LoVo (cell line): ENCODE data around the gene SH3BP1.
"Not testable (repeated sequence)": the region's sequence is repeated elsewhere in the genome, so short reads cannot be mapped to it uniquely, and the experiment has no call there.

ENCODE experiments used
- DNase-seq: peaks from one replicate; pipeline ENCODE4 v3.0.0-alpha.2; 2016; ENCODE audit warnings: low spot score

SH3BP1 gene, protein sequence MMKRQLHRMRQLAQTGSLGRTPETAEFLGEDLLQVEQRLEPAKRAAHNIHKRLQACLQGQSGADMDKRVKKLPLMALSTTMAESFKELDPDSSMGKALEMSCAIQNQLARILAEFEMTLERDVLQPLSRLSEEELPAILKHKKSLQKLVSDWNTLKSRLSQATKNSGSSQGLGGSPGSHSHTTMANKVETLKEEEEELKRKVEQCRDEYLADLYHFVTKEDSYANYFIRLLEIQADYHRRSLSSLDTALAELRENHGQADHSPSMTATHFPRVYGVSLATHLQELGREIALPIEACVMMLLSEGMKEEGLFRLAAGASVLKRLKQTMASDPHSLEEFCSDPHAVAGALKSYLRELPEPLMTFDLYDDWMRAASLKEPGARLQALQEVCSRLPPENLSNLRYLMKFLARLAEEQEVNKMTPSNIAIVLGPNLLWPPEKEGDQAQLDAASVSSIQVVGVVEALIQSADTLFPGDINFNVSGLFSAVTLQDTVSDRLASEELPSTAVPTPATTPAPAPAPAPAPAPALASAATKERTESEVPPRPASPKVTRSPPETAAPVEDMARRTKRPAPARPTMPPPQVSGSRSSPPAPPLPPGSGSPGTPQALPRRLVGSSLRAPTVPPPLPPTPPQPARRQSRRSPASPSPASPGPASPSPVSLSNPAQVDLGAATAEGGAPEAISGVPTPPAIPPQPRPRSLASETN

DNA sequence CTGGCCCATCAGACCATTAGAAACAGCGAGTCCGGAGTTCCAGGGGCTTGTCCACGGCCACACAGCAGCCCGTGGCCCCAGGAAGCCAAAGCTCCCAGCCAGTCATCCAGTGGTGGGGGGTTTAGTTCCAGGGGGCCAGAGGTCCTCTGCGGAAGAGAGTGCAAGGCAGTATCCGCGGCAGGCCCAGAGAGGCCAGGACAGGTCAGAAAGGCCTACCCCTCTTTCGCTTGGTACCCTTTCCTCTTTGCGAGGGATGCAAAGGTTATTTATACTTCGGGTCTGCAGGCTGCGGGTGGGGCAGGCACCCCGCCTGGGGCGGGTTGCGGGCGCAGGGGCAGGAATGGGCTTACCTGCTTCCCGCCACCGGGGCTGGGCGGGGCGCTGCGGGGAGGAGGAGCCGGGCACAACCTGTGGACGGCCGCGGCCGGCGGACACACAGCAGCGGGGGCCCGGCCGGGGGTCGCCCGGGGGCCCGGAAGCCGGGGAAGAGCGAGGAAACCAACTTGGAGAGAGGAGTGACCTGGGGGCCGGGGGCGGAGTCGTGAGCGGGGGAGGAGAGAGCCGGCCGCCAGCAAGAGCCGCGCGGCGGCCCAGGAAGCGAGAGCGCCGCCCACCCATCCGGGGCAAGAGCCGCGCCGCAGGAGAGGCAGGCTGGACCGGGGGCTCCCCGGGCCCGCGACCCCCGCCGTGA is at the start of gene SH3BP1:
Gene SH3BP1 (plus strand): TSS at position 600 of the 691 bp plus-strand sequence. CDS start 119 bp downstream, outside the sequence.
- peak; percentile 35 for DNase-seq

DNA sequence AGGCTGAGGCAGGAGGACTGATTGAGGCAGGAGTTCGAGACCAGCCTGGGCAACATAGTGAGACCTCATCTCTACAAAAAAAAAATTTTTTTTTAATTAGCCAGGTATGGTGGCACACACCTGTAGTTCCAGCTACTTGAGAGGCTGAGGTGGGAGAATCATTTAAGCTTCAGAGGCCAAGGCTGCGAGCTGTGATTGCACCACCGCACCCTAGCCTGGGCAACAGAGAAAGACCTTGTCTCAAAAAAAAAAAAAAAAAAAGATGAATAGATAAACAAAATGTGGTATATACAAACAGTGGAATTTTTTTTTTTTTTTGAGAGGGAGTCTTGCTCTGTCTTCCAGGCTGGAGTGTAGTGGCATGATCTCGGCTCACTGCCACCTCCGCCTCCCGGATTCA is 48.4 kb upstream of the SH3BP1 start:
- not testable (repeated sequence) for DNase-seq

DNA sequence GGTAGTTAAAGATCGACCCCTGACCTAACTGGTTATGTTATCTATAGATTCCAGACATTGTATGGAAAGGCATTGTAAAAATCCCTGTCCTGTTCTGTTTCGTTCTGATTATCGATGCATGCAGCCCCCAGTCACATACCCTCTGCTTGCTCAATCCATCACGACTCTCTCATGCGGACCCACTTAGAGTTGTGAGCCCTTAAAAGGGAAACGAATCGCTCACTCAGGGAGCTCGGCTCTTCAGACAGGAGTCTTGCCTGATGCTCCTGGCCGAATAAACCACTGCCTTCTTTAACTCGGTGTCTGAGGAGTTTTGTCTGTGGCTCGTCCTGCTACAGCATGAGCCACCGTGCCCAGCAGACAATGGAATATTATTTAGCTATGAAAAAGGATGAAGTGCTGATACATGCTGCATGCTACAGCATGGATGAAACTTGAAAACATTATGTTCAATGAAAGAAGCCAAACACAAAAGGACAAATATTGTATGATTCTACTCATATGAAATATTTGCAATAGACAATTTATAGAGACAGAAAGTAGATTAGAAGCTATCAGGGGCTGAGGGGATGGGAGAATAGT is 47.6 kb upstream of the SH3BP1 start:
- no peak for DNase-seq

DNA sequence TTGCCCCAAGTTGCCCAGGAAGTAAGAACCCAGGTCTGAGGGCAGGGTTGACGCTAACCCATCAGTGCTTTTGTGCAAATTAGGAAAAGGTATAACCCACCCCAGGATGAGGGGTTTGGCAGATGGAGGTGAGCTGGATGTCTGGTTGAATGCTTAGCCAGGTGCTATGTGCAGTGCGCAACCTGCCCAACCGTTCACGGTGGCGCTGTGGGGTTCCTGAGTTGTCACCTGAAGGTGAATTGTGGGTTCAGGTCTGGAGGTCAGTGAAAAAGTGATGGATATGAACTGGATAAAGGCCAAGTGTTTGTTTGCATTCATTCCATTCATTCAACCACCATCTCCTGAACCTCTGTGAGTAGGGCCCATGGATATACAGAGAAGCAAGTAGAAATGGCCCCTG is 45.2 kb upstream of the SH3BP1 start:
- DNase-seq: no peak

DNA sequence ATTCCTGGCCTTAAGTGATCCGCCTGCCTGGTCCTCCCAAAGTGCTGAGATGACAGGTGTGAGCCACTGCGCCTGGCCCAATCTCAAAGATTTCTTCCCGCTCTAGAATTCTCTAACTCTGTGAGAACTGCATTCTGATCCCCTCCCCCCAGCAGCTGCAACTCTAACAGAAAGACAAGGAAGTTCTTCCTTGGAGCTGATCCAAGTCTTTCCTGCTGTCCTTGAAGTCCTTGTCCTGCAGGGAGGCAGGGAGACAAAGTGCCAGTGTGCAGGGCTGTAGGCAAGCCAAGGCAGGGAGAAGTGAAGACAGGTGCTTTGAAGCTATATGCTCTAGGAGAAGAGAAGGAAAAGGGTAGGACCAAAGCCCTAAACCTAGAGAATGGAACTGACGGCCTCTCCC is 40.3 kb upstream of the SH3BP1 start:
- no peak for DNase-seq

DNA sequence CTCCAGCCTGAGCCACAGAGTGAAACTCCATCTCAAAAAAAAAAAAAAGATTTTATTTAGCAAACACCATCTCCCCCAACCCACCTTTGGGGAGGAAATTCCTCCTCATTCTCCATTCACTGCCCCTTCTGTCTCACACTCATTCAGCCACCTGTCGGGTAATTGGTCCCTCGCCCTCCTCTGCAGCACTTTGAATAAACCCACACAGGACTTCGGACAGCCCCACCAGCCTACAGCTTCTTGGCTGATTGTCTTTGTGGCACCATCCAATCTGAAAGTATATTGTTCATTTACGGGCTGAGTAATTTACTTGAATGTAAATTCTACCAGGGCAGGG is 38.3 kb upstream of the SH3BP1 start:
- no peak for DNase-seq

DNA sequence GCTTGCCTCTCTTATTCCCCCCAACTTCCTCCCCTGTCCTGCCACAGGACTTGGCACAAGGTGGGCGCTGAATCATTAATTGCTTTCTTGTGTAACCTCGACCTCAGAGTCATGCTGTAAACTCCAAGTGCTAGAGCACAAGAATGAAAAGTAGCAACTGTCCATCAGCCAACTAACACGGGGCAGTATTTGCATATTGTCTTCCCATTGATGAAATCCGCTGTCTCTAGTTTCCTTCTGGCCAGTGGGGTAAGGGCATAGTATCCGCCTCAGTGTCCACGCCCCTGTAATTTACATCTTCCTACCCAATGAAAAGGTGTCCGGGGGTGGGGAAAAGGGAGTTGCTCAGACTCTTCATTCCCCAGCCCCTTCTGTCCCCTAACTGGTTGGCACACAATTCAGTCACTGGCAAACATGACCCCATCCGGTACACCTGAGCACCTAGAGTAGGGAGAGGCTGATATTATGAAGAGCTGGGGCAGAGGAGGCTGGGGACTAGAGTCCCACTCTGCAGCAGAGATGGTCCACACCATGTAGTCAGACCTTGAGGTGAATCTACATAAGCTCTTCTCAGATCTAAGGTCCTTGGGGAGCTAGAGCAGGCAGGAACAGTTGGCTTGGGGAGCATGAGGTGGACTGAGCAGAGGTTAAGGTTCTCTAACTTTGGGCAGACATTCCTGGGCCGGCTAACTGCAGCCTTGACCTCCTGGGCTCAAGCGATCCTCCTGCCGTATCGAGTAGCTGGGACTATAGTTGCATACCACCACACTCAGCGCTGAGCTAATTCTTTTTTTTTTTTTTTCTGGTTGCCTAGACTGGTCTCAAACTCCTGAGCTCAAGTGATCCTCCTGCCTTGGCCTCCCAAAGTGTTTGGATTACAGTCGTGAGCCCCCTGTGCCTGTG is 37.7 kb upstream of the SH3BP1 start:
- DNase-seq: no peak

DNA sequence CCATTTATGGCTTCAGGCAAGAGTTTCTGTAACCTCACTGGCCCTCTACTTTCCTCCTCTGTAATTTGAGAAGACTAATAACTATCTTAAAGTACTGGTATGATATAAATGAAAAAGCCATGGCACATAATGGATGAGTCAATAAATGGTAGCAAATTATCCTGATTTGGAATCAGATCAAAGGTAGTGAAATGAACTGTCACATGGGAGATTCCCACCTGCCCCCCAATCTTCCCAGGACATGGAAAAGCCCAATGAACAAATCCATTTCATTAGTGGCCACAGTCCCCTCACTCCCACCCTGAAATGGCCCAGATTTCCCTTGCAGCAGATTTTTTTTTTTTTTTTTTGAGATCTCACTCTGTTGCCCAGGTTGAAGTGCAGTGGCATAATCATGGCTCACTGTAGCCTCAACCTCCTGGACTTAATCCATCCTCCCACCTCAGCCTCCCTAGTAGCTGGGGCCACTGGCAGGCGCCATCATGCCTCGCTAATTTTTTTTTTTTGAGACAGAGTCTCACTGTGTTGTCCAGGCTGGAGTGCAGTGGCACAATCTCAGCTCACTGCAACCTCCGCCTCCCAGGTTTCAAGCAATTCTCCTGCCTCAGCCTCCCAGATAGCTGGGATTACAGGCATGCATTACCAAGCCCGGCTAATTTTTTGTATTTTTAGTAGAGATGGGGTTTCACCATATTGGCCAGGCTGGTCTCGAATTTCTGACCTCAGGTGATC is 36.8 kb upstream of the SH3BP1 start:
- DNase-seq: not testable (repeated sequence)

DNA sequence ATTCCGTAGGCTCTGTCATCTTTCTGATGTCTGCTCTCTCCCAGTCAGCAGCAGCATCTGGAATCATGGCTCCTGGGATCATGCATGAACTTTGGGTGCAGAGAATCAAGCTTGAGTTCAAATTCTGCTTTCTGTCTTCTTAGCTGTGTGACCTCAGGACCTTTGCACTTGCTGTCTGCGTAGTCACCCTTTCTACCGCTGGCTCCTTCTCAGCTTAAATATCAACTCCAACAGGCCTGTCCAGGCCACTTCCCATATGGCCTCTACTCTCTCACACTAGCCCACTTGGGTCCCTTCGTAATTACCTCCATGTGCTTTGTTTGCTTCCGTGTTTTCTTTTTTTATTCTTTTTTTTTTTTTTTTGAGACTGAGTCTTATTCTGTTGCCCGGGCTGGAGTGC is 35.4 kb upstream of the SH3BP1 start:
- no peak for DNase-seq

DNA sequence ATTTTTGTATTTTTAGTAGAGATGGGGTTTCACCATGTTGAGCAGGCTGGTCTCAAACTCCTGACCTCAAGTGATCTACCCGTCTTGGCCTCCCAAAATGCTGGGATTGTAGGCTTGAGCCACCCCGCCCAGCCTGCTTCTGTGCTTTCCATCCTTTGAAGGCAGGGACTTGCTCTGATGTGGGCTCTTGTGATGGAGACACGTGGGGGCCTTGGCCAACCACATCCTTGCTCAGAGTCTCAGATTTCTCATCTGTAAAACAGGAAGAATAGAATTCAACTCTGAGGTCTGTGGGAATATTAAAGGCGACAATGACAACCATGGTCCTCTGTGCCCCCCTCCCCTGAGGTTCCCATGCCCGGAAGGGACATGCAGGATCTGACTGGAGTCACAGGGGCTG is 34.6 kb upstream of the SH3BP1 start:
- no peak for DNase-seq

DNA sequence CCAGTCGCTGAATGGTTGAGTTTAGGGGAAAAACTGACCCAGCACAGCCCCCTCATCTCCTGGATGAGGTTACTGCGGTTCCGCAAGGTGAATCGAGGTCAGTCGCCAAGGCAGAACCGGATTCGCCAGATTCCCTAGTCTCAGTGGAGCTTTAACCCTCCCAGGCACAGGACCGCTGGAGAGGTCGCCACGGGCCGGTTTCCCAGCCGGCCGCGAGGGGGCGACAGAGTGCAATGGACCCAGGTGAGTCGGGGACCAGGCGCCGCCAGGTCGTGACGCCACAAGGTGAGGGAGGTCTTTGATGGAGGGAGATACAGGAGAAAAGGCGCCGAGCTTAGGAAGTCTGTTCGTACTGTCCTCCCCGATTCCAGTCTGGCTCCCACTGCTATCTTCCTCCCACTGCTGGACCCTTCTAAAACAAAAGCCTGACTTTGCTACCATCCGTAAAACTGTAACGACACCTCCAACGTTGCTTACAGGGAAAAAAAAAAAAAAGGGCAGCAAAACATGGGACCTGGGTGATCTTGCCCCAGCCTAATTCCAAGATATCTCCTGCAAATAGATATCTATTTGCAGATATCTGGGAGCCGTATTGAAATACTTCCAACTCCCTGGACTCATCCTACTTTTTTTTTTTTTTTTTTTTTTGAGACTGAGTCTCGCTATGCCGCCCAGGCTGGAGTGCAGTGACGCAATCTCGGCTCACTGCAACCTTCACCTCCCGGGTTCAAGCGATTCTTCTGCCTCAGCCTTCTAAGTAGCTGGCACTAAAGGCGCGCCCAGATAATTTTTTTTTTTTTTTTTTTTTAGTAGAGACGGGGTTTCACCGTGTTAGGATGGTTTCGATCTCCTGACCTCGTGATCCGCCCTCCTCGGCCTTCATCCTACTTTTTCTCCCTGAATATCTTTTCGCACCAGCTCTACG is 32.2 kb upstream of the SH3BP1 start:
- peak; percentile 89 for DNase-seq

DNA sequence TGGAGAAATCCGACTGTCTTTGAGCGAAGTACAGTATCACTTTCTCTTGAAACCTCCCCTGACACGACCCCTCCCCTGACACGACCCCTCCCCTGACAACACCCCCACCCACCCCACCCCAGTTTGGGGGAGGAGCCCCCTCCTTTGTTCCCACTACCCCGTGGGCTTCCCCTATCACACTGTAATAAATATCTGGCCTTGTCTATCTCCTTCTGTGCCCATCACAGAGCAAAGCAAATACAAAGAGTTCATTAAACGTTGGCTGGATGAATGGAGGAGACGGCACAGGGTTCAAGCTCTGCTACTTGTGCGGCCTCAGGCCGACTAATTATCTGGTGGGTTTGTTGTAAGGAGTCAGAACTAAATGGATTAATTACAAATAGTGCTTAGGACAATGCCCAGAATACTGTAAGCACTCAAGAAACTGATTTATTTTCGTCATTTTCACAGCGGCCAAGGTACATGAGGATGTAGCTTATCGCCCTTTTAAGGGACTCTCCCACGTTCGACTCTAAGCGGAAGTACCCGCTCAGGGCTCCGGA is 31.5 kb upstream of the SH3BP1 start:
- DNase-seq: no peak

DNA sequence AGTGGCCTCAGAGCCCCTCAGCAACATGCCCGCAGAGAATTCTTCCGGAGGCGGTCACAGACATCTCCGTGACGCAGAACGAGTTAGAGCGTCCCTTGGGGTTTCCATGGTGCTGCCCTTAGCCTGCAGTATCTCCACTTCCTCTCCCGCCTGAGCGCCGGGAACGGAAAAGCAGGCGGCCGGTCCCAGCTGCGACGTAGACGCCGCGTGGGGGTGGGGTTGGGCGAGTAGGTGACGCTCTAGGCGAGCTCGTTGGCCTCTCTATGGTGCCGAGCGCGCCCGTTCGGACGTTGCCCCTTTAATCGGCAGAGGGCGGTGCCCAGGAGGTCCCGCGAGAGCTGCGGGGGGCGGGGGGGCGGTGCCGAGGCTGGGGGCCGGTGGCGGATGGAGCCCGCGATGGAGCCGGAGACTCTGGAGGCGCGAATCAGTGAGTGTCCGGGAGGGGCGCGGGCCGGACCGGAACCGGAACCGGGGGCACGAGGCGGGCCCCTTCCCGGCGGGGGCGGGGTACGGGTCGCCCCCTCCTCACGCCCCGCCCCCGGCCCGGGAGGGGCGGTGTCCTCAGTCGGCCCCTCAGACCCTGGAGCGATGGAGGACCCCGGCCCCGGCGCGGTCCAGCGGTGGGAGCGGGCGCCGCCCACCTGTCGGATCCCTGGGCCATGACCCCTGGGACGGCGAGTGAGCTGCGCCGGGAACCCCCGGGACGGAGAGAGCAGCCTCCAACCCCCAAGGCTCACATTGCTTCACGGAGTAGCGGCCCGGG is 30.8 kb upstream of the SH3BP1 start, which contains the start of gene GGA1:
Gene GGA1 (plus strand): TSS at position 358 of the 763 bp plus-strand sequence. CDS start 27 bp downstream, at position 385.
- DNase-seq: peak; percentile 92

DNA sequence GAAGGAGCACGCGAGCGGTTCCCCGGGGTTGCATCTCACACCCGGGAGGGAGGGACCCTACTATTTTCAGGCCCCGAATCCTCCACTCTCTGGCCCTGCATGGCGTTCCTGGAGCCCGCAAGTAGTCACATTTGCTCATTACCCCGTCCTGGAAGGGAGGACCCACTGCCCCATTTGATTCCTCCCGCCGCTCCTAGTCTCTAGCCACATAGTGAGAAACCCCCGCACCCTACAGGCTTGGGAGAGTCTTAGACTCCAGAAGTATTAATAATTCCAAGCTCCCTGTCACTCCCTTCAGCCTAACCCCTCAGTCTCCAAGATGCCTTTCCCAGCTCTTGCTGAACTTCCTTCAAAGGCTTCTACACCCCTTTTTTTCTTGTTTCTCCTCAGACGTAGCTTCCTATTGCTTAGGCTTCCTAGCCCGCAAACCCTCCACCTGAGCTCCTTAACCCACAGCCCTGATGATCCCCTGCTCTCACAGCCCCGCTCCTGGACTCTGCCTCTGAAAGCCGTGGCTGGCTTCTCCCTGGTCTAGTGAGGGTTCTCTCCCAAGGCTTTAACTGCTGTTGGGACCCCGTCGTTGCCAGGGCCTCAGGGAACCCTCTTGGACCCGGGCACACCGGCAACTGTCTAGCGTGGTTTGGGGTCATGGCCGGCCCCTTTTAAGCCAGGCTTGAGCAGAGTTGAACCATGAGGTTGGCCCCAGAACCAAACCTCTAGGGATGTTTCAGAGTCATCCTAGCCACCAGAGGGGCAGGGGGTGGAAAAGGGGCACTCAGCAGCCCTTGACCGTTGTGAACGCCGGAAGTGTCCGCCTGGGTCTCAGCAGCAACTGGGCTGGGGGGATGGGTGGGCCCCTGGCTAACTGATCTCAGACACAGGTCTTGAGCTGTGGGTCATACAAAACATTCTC is 30.0 kb upstream of the SH3BP1 start:
- no peak for DNase-seq

DNA sequence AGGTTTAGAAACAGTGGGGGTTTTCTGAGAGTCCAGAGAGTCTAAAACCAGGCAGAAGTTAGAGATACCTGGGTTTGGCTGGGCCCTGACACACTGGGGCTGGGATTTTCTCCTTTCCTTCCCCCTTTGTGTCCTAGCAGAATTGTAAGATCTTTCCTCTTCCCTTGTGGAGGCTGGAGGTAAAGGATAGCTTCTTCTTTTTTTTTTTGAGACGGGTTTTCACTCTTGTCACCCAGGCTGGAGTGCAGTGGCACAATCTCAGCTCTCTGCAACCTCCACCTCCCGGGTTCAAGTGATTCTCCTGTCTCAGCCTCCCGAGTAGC is 29.4 kb upstream of the SH3BP1 start:
- not testable (repeated sequence) for DNase-seq

DNA sequence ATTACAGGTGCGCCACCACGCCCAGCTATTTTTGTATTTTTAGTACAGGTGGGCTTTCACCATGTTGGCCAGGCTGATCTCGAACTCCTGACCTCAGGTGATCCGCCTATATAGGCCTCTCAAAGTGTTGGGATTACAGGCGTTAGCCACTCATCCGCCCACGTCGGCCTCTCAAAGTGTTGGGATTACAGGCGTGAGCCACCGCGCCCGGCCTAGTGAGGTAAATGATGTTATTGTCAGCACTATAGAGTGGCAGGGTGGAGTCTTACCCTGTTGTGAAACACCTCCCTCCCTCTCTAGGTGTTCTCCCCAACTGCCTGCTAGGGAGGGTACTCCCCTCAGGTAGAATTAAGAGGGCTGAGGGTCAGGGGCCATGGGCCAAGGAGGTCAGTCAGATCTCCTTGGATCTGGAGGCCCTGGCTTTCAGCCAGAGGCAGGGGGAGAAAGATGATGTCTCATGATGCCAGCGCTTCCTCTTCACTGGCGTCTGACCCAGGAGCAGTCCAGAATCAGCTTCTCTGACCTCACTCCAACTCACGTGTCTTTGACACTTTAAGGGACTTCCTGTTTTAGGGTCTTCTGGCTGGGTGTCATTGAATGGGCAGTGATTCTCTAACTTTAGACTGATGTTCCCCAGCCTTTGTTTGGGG is 28.9 kb upstream of the SH3BP1 start:
- no peak for DNase-seq

DNA sequence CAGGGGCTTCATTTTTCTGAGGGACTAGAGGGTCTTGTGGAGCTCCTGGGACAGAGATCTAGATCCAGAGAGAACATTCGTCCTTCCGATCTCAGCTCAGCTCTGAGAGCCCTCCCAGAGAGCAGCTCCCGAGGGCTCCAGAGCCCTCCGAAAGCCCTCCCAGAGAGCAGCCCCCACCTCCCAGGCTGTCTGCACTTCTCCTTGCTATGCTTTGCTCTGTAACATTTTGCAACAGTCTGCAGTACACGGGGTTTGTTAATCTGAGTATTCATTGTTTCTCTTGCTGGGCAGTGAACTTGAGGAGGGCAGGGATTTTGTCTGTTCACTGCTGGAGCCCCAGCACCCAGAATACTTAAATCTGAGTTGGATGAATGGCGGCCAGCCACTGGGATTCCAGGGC is 28.3 kb upstream of the SH3BP1 start:
- no peak for DNase-seq
